Nephron progenitor cell (in vitro differentiated cells): ENCODE results near the gene CDHR2.

Source experiments
- DNase-seq: peaks from one replicate; pipeline ENCODE4 v3.0.0; 2021
- H3K27ac Mint-ChIP-seq: 2 replicates; pipeline ENCODE4 v1.8.0; 2021; ENCODE audit warnings: mild to moderate bottlenecking, moderate library complexity, mixed read lengths
- H3K27me3 Mint-ChIP-seq: 2 replicates; pipeline ENCODE4 v1.8.0; 2021; ENCODE audit warnings: mild to moderate bottlenecking, low read depth, mixed read lengths; ENCODE audit not compliant: poor library complexity
- H3K36me3 Mint-ChIP-seq: 2 replicates; pipeline ENCODE4 v1.8.0; 2021; ENCODE audit warnings: low read depth, mixed read lengths
- H3K4me1 Mint-ChIP-seq: 2 replicates; pipeline ENCODE4 v1.8.0; 2021; ENCODE audit warnings: mixed read lengths
- H3K4me3 Mint-ChIP-seq: 2 replicates; pipeline ENCODE4 v1.8.0; 2021; ENCODE audit warnings: mild to moderate bottlenecking, moderate library complexity, mixed read lengths
- H3K9me3 Mint-ChIP-seq: 2 replicates; pipeline ENCODE4 v1.8.0; 2021; ENCODE audit warnings: mild to moderate bottlenecking, moderate library complexity, mixed read lengths
- CTCF ChIP-seq: fragments of 200-600 bp; sonication (generic); IDR thresholded peaks from 2 replicates; pipeline ENCODE4 v1.5.0; 2021; ENCODE audit warnings: antibody characterized with exemption

Gene CDHR2

DNA sequence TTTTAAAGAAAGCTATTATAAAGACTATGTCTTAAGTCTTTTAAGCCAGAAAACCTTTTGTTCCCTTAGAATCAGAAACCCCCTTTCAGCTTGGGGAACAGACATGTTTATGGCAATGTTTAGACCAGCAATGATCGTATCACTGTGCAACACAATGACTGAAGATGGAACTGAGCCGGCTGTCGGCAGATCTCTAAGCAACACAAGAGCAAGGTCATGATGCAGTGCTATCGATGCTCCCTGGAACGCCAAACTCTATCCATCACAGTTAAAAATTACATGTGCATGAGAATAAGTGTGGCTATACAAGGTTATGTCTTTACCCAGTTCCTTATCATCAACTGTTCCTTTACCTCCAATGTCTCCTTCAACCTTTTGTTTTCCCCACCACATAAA lies 10.2 kb upstream of the CDHR2 start:
- no peaks in the 10 kb centered on the region for H3K9me3 Mint-ChIP-seq
- DNase-seq = no peak
- no peak overlapping the region for H3K27ac Mint-ChIP-seq
- H3K4me1 Mint-ChIP-seq = peaks cover 73% of the 10 kb centered on the region
- H3K36me3 Mint-ChIP-seq = no peaks in the 10 kb centered on the region
- H3K27me3 Mint-ChIP-seq = peaks cover 7% of the 10 kb centered on the region
- no peak overlapping the region for H3K4me3 Mint-ChIP-seq
- no peak for TF ChIP-seq CTCF

GRCh38 chr5:176540476-176540899 lies 8.7 kb upstream of the CDHR2 start:
- Mint-ChIP-seq H3K9me3 (no peaks in the 10 kb centered on the region), H3K4me1 (peaks cover 67% of the 10 kb centered on the region), H3K36me3 (no peaks in the 10 kb centered on the region), H3K27ac (peak overlapping the region; percentile 44), H3K27me3 (peaks cover 17% of the 10 kb centered on the region), H3K4me3 (no peak overlapping the region)
- no peak for TF ChIP-seq CTCF
- DNase-seq = no peak

GRCh38 chr5:176540956-176541337 lies 8.2 kb upstream of the CDHR2 start:
- H3K36me3 Mint-ChIP-seq = no peaks in the 10 kb centered on the region
- no peak for DNase-seq
- TF ChIP-seq CTCF = no peak
- no peaks in the 10 kb centered on the region for H3K9me3 Mint-ChIP-seq
- H3K4me3 Mint-ChIP-seq = peak overlapping the region; percentile 81
- peaks cover 62% of the 10 kb centered on the region for H3K4me1 Mint-ChIP-seq
- H3K27ac Mint-ChIP-seq = peak overlapping the region; percentile 44
- peaks cover 17% of the 10 kb centered on the region for H3K27me3 Mint-ChIP-seq

DNA sequence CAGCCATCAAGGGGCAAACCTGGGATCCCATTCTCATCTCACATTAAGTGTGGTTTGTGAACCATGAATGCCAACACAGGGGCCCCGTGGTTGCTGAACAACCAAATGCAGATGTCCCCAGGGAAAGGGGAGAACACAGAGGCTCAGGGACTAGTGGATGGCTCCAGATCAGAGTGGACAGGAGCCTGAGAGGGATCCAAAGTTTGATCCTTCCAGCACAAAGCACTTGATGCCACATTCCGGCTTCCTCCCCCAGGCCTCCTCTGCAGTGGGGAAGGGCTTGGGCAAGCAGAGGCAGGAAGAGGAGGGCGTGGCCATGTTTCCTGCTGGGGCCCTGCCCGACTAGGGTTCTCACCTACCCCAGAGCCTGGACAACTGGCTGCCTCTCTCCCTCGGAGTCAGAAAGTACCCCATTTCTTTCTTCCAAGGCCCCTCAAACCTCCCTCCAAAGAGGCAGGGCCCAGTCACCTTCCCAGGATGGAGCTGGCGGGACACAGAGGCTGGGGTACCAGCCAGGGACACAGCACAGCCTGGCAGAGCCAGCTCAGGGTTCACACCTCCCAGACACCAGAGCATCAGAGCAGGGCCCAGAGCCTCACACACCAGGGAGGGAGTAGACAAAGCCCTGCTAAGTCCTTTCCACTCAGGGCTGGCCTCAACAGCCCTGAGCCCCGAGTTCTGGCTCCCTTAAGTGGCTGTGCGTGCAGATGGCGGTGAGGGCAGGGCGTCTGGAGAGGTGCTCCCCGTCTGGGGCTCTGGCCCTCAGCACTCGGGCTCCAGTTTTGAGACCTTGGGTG lies 7.6 kb upstream of the CDHR2 start:
- Mint-ChIP-seq H3K27ac (no peak overlapping the region), H3K27me3 (peaks cover 17% of the 10 kb centered on the region), H3K9me3 (no peaks in the 10 kb centered on the region), H3K36me3 (no peaks in the 10 kb centered on the region), H3K4me3 (peak overlapping the region; percentile 81), H3K4me1 (peaks cover 61% of the 10 kb centered on the region)
- no peak for TF ChIP-seq CTCF
- peak; percentile 60 for DNase-seq

GRCh38 chr5:176542135-176542595 lies 7.0 kb upstream of the CDHR2 start:
- peak; percentile 36 for DNase-seq
- H3K4me1 Mint-ChIP-seq = peaks cover 61% of the 10 kb centered on the region
- peak overlapping the region; percentile 81 for H3K4me3 Mint-ChIP-seq
- no peaks in the 10 kb centered on the region for H3K36me3 Mint-ChIP-seq
- peaks cover 17% of the 10 kb centered on the region for H3K27me3 Mint-ChIP-seq
- no peaks in the 10 kb centered on the region for H3K9me3 Mint-ChIP-seq
- no peak for TF ChIP-seq CTCF
- no peak overlapping the region for H3K27ac Mint-ChIP-seq
